IMR-90 (cell line): ENCODE data around the gene EFEMP2.

Source experiments
- NFE2L2 ChIP-seq: fragments of 150-350 bp; IDR thresholded peaks from 2 replicates; pipeline ENCODE4 v1.6.1; 2016; ENCODE audit warnings: low read depth, mild to moderate bottlenecking, low read length
- RAD21 ChIP-seq: IDR thresholded peaks from 2 replicates; pipeline ENCODE4 v1.6.1; 2012; ENCODE audit warnings: low read length, improper control_type of control experiment

DNA sequence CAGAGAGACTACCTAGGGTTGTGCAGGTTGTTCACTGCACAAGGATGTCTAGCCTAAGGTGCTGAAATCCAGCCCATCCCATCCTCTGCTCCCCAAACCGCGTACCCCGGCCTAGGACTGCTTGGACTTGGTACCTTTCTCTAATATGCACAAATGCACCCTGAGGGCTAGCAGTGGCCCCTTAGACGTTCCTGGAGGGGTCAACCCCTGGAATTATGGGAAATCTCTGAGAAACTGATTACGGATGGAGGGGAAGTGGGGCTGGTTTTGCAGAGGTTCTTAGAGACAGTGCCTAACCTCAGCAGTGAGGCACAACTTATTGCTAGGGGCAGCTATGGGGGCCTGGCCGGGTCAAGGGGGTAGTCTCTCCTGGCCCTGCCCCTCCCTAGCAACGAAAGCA is 43.8 kb upstream of the EFEMP2 start:
- TF ChIP-seq NFE2L2 (no peak), RAD21 (no peak)
